Measurements from ENCODE around the gene ZSCAN2.
A peak's percentile ranks its signal among the peaks of the same experiment; 100 is the strongest.
"Not testable (repeated sequence)": the region's sequence is repeated elsewhere in the genome, so short reads cannot be mapped to it uniquely, and the experiment has no call there.

ZSCAN2 gene

GRCh38 chr15:84600687-84601554 lies at the start of gene ZSCAN2:
Gene ZSCAN2 (plus strand): TSS chr15:84601009. CDS start chr15:84603928, 2,919 bp downstream.
- DNase-seq (ENCODE audit: low spot score): peak; percentile 98

- not testable (repeated sequence) for DNase-seq (ENCODE audit: low spot score)
These were observed 49.2 kb upstream of the ZSCAN2 start for GRCh38 chr15:84551624-84552023.

GRCh38 chr15:84552896-84553295 lies 47.9 kb upstream of the ZSCAN2 start:
- DNase-seq (ENCODE audit: low spot score): no peak

GRCh38 chr15:84556690-84557089 lies 44.1 kb upstream of the ZSCAN2 start:
- DNase-seq (ENCODE audit: low spot score): not testable (repeated sequence)

GRCh38 chr15:84568021-84568420 lies 32.8 kb upstream of the ZSCAN2 start:
- not testable (repeated sequence) for DNase-seq (ENCODE audit: low spot score)

GRCh38 chr15:84570164-84570735 lies 30.6 kb upstream of the ZSCAN2 start:
- DNase-seq (ENCODE audit: low spot score): peak; percentile 15

- DNase-seq (ENCODE audit: low spot score): no peak
These were observed 28.6 kb upstream of the ZSCAN2 start for GRCh38 chr15:84572231-84572630.

GRCh38 chr15:84575493-84575892 lies 25.3 kb upstream of the ZSCAN2 start:
- no peak for DNase-seq (ENCODE audit: low spot score)

- not testable (repeated sequence) for DNase-seq (ENCODE audit: low spot score)
These were observed 22.9 kb upstream of the ZSCAN2 start for GRCh38 chr15:84577891-84578290.

GRCh38 chr15:84579261-84579721 lies 21.5 kb upstream of the ZSCAN2 start:
- not testable (repeated sequence) for DNase-seq (ENCODE audit: low spot score)

GRCh38 chr15:84581676-84582428 lies 19.0 kb upstream of the ZSCAN2 start:
- DNase-seq (ENCODE audit: low spot score): not testable (repeated sequence)

- no peak for DNase-seq (ENCODE audit: low spot score)
These were observed 18.1 kb upstream of the ZSCAN2 start for GRCh38 chr15:84582583-84583157.

GRCh38 chr15:84583921-84584320 lies 16.9 kb upstream of the ZSCAN2 start:
- not testable (repeated sequence) for DNase-seq (ENCODE audit: low spot score)

- DNase-seq (ENCODE audit: low spot score): no peak
These were observed 14.1 kb upstream of the ZSCAN2 start for GRCh38 chr15:84586696-84587095.

GRCh38 chr15:84588053-84588874 lies 12.5 kb upstream of the ZSCAN2 start:
- DNase-seq (ENCODE audit: low spot score): peak; percentile 86

- no peak for DNase-seq (ENCODE audit: low spot score)
These were observed 10.4 kb upstream of the ZSCAN2 start for GRCh38 chr15:84590406-84590805.

GRCh38 chr15:84591815-84592214 lies 9.0 kb upstream of the ZSCAN2 start:
- no peak for DNase-seq (ENCODE audit: low spot score)

GRCh38 chr15:84594617-84595290 lies 6.1 kb upstream of the ZSCAN2 start:
- DNase-seq (ENCODE audit: low spot score): no peak

- DNase-seq (ENCODE audit: low spot score): peak; percentile 46
These were observed 5.1 kb upstream of the ZSCAN2 start for GRCh38 chr15:84595660-84596059.

- no peak for DNase-seq (ENCODE audit: low spot score)
These were observed 3.5 kb upstream of the ZSCAN2 start for GRCh38 chr15:84597296-84597695.

GRCh38 chr15:84598250-84598649 lies 2.6 kb upstream of the ZSCAN2 start:
- DNase-seq (ENCODE audit: low spot score): peak; percentile 65

Measured in Ammon's horn (tissue), 1 donor.